Measurements from ENCODE around the gene CAPN7.

Gene CAPN7

DNA sequence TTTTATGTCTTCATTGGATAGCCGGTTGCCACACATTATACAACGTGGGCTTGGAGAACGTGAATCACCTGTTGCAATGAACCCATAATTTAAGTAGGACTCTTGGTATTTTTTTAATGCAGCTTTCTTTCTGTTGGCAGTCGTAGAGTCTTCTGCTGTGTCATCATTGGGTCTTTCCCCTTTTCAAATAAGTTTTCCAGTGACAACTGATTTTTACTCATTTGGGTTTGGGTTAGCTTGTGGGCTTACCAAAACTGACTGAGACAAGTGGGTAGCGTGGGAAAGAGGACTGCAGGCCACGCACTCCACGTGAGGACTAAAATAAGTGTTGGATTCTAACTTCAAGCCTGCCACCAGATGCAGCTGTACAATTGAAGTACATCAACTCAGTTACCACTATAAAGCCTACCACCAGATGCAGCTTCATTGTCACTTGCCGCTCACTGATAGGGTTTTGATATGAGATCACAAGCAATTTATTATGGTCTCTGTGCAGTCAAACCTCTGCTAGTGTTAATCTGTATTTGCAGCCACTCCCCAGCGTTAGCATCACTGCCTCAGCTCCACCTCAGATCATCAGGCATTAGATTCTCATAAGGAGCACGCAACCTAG, 6.4 kb upstream of the CAPN7 start:
- DNase-seq (ENCODE audit: low read depth in 2 of 2), result no peak

DNA sequence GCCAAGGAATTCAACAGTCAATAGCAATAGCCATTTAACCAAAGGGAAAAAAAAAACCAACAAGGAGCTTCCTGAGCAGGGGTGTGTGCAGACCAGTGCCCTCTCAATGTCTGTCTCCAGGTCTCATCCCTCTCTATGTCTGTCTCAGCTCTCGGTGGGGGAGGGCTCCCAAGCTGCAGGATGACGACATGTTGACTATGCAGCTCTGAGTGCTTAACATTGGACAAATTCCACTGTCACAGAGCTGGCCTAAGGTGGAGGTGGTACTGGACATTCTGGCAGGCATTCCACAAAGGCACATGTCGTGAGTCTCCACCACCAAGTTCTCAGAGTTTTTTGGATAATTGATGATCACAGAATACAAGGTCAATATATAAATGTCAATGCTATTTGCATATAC, 2.0 kb upstream of the CAPN7 start:
- no peak for DNase-seq (ENCODE audit: low read depth in 2 of 2)

DNA sequence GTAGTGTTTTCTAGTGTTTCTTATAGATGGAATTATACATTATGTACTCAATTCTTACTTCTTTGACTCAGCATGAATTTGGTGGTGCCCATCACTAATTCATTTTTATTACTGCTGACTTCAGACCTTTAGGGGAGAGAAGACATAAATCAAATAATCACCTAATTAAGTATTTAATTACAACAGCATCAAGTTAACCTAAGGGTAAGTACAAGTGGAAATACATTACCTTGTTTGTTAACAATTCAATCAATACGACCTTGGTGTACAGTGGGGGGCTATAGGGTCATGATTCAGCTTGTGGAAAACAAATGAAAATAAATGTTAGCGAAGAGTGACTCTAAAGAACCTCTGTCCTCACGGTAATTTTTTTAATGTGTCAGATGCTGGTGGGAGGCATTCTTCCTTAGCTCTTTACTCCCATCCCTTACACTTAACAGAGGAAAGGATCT, 538 bp upstream of the CAPN7 start:
- DNase-seq (ENCODE audit: low read depth in 2 of 2), result no peak

DNA sequence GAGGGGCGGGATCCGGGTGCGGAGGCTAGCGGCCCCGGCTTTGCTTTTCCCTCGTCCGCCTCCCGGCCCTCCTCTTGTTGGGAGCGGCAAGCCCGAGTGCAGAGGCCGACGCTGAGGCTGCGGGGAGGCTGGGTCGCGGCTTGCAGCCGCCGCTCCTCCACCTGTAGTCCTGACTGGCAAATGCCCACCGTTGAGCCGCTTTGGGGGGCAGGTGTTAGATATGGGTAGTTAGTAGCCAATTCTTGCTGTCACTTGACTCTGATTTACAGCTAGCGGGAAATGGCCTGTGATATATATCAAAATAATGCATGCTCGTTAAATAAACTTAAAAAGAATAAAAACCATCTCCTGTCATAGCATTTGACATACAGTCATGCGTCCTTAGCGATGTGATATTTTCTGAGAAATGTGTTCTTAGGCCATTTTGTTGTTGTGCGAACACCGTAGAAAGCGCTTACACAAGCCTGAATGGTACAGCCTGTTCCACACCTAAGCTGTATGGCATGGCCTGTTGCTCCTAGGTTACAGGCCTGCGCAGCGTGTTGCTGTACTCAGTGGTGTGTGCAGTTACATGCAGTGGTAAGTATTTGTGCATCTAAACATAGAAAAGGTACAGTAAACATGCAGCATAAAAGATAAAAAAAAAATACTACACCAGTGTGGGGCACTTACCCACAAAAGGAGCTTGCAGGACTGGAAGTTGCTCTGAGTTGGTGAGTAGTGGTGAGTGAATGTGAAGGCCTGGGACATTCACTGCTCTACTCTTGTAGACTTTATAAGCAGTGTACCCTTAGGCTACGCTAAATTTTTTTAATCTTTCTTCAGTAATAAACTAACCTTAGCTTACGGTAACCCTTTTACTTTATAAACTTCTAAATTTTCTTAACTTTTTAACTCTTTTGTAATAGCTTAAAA, 873 bp downstream of the CAPN7 start:
- peak in 1 of 2 donors; percentile 23 for DNase-seq (ENCODE audit: low read depth in 2 of 2)

DNA sequence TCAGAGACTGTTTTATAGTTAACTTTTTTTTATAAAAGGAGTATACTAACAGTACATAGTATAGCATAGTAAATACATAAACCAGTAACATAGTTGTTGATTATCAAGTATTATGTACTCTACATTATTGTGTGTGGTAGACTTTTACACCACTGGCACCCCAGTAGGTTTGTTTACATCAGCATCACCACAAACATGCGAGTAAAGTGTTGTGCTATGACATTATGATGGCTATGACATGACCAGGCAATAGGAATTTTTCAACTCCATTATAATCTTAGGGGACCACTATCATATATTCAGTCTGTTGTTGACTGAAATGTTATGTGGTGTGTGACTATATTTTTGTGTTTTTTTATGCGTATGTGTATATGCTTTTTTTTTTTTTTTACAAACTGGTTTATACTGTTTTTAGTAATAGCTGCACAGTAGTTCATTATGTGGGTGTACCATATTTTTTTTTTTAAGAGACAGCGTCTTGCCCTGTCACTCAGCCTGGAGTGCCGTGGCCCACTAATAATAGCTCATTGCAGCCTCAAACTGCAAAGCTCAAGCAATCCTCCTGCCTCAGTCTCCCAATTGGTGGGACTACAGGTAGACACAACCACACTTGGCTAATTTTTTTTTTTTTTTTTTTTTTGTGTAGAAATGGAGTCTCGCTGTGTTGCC, 1.9 kb downstream of the CAPN7 start:
- DNase-seq (ENCODE audit: low read depth in 2 of 2), result no peak

DNA sequence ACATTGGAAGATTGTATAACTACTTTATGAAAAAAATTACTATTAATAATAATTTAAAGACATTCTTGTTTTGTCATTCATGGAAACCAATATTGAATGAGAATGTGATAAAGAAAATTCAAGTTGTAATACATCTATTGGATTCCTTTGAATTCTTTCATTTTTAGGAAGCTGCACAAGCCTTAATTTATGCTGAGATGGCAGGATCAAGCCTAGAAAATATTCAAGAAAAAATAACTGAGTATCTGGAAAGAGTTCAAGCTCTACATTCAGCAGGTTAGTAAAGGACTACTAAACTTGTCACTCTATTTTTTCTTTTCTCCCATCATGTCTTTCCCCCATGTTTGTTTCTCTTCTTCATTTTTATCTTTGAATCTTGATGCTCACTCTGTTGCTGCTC, 5.9 kb downstream of the CAPN7 start:
- no peak for DNase-seq (ENCODE audit: low read depth in 2 of 2)

DNA sequence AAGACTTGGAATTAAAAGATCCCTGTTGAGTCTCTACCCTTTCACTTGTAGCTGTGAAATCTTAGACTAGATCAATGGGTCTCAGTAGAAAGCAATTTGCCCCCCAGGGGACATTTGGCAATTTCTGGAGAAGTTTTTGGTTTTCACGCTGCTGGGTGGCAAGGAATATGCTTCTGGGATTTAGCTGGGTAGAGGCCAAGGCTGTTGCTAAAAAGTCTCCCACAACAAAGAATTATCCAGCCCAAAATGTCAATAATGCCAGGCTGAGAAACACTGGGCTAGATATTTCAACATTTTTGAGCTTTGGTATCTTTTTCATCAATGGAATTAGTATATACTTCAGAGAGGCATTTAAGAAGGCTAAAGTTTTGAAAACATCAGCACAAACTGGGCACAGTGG, 8.7 kb downstream of the CAPN7 start:
- no peak for DNase-seq (ENCODE audit: low read depth in 2 of 2)

DNA sequence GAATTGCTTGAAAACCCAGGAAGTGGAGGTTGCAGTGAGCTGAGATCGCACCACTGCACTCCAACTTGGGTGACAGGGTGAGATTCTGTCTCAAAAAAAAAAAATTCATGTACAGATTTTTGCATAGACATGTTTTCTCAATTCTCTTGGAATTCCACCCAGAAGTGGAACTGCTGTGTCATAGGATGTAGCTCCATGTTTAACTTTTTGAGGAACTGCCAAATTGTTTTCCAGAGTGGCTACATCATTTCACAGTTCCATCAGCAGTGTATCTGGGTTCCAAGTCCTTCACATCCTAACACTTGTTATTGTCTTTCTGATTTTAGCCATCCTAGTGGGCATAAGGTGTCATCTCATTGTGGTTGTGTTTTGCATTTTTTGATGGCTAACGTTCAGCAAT, 9.9 kb downstream of the CAPN7 start:
- DNase-seq (ENCODE audit: low read depth in 2 of 2), result no peak

DNA sequence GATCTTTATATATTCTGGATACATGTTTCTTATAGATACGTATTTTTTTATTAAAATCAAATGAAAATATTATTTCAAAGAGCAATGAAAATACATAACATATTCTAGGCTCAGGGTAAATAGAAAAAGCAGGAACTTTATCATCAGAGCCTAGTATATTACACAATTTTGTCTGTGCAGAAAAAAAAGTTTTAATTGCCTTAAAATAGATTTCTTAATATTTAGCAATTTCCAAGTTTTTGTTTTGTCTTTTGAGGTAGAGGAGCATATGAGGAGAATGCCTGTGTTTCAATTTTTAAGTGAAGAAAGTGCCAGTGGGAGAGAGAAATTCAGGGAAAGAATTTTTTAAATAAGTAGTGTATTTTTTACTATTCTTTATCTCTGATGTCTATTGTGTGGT, 10.5 kb downstream of the CAPN7 start:
- no peak for DNase-seq (ENCODE audit: low read depth in 2 of 2)

DNA sequence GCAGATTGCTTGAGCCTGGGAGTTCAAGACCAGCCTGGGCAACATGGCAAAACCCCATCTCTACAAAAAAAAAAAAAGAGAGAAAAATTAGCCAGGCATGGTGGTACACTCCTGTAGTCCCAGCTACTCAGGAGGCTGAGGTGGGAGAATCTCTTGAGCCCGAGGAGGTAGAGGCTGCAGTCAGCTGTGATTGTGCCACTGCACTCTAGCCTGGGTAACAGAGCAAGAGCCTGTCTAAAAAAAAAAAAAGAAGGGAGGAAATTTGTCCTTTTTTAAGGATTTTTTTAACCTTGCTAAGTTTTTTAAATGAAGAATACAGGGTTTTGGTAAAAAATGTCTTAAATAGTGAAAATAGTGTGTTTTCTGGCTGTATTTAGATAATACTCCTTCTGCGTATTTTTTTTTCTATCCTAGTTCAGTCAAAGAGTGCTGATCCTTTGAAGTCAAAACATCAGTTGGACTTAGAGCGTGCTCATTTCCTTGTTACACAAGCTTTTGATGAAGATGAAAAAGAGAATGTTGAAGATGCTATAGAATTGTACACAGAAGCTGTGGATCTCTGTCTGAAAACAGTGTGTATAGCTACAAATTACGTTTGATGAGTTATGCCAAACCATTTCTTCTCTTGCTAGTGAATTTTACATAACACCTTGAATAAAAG, 11.1 kb downstream of the CAPN7 start:
- DNase-seq (ENCODE audit: low read depth in 2 of 2), result no peak

DNA sequence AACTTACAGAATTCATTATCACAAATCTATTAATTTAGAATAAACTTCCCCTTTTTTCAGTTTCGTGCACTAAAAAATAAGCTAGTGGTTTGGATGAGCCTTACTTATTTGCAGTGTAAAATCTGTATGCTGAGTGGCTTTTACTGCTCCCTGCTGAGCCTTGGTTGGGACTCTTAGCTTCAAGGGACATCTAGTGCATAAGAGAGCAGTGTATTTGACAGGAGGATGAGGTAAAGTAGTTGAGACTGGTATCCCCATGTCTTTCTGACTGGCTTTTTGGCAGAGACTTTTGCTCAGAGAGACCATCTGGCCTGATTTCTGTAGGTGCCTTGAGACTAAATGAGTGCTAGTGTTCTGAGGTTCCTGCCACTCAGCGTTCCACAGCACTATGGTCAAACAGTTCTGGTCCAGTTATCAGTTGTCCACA, 11.8 kb downstream of the CAPN7 start:
- DNase-seq (ENCODE audit: low read depth in 2 of 2), result no peak

DNA sequence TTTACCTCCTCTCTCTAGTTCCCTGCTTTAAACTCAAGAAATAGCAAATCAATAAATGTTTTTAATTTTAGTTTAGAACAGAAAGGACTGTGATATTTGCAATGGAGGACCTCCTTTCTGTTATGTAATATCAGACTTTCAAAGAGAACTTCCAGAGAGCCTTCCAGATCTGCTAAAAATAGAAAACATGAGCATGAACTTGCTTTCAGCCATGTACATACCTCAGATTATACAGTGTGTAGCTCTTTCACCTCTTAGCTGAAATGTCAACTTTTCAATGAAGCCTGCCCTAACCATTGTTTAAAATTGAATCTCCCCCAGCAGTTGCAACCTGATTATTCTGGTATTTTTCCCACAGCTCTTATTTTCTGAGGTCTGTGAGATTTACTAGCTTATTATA, 12.6 kb downstream of the CAPN7 start:
- no peak for DNase-seq (ENCODE audit: low read depth in 2 of 2)

DNA sequence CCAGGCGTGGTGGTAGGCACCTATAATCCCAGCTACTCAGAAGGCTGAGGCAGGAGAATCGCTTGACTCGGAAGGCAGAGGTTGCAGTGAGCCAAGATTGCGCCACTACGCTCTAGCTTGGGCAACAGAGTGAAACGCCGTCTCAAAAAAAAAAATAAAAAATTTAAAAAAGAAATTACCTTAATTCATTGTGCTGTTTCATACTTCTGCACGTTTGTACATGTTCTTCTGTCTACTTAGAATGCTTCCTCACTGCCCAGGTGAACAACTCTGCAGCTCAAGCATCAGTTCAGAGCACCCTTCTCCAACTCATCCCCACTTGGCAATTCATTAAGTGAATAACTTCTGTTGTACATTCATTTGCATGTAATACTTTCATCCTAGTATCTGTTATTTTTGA, 14.0 kb downstream of the CAPN7 start:
- no peak for DNase-seq (ENCODE audit: low read depth in 2 of 2)

DNA sequence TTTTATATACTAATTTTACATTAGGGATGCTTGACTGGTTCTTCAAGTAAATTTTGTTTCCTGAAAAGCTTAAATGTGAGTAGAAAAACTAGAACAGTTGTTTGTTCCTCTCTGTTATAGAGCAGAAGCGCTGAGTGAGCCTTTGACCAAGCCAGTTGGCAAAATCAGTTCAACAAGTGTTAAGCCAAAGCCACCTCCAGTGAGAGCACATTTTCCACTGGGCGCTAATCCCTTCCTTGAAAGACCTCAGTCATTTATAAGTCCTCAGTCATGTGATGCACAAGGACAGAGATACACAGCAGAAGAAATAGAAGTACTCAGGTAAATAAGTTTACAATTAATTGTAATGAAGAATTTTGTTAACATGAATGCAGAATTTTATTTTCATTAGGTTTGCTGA, 14.6 kb downstream of the CAPN7 start:
- no peak for DNase-seq (ENCODE audit: low read depth in 2 of 2)

DNA sequence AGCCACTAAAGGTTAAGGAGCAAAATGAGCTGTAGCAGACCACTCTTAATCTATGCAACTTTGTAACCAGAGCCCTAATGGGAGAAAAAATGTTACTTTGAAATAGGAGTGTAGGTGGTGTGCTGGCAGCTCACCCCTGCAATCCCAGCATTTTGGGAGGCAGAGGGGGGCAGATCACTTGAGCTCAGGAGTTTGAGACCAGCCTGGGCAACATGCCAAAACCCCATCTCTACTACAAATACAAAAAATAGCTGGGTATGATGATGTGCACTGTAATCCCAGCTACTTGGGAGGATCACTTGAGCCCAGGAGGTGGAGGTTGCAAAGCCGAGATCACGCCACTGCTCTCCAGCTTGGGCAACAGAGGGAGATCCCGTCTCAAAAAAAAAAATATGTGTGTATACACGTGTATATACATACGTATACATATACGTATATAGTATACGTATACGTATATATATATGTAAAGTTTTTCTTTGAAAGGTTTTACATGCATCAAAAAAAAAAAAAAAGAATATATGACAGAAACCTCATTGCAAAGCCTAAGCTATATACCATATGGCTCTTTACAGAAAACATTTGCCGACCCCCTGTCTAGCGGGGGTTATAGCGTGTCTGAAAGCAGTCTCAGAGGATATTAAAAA, 15.7 kb downstream of the CAPN7 start:
- no peak for DNase-seq (ENCODE audit: low read depth in 2 of 2)

DNA sequence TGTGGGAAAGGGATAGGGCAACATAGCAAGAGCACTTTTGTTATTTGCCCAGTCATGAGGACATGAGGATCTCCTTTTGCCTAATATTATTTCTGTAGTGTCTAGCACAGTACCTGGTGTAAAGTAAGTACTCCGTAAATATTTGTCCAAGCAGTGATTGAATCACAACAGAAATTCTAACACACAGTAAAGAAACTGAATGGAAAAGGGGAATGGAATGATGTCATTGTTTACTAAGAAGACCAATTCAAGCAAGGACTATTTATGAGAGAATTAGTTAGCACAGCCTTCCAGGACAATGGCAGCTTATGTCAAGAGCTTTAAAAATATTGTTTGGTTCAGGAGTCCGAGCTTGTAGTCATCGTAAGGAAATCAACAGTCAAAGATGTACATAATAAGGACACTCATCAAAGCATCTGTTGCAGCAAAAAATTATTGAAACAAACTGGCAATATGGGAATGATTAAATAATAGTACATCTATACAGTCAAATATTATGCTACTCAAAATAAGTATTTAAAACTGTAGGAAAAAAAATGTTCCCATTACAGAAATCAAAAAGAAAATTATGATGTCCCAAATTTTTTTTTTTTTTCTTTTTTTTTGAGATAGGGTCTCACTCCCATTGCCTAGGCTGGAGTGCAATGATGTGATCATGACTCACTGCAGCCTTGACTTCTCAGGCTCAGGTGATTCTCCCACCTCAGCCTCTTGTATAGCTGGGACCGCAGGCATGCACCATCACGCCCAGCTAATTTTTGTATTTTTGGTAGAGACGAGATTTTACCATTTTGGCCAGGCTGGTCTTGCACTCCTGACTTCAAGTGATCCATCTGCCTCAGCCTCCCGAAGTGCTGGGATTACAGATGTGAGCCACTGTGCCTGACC, 17.9 kb downstream of the CAPN7 start:
- DNase-seq (ENCODE audit: low read depth in 2 of 2), result no peak

DNA sequence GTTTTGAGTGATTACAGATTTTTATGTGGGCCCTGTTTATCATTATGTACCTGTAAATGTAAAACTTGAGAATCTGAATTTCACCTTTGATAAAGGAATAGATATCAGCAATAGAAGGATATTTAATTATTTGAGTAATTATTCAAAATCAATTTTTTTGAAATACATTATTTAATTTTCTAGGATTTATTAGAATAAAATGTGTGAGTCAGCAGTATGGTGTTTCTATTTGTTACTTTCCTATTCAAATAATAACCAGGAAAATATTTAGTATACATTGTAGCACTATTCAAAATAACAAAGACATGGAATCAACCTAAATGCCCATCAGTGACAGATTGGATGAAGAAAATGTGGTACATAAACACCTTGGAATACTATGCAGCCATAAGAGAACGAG, 22.1 kb downstream of the CAPN7 start:
- DNase-seq (ENCODE audit: low read depth in 2 of 2), result no peak

DNA sequence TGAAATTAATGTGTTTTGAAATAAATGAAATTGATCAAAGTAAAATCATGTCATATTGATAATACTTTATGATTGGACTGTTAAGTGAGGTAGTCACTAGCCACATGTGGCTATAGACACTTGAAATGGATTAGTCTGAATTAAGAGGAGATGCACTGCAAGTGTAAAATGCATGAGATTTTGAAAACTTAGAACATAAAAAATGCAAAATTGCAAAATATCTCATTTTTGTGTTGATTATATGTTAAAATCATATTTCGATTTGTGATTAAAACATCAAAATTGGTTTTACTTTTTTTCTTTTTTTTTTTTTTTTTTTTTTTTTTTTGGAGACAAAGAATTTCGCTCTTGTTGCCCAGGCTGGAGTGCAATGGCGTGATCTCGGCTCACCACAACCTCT, 23.2 kb downstream of the CAPN7 start:
- DNase-seq (ENCODE audit: low read depth in 2 of 2), result no peak

DNA sequence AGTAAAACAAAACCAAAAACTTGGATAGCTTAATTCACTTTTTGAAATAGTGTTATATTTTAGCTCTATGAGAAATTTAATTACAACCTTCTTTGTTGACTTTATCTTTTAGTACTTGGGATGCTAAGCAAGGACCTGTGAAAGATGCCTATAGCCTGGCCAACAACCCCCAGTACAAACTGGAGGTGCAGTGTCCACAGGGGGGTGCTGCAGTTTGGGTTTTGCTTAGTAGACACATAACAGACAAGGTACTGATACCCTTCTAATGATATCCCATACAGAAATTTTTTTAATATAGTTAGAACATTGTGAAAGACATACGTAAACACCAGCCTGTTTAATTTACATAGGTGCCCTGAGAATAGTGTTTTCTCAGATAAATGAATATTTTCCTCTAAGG, 35.3 kb downstream of the CAPN7 start:
- DNase-seq (ENCODE audit: low read depth in 2 of 2), result peak in 1 of 2 donors; percentile 34

DNA sequence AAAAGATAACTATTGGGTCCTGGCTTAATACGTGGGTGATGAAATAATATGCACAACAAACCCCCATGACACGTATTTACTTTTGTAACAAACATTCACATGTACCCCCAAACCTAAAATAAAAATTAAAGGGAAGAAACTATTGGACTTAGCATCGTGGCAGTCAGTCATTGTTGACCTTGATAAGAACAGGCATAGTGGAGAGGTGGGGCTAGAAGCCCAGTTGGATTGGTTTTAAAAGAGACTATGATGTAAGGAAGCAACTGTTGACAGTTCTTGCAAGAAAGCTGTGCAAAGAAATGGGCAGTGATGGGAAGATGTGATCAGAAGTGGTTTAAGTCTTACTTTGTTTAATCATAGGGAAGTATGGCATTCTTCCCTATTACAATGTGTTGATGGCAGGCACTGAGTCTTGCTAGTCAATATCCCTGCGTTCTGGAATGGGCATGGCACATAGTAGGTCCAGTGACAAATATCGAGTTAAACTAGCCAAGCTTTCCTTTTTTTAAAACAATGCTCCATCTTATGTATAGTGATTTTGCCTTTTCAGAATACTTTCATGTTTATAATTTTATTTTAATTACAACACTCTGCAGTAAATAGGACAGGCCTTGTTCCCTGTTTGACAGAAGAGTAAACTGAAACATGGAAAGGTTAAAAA, 37.9 kb downstream of the CAPN7 start:
- DNase-seq (ENCODE audit: low read depth in 2 of 2), result no peak

Data from stimulated activated CD8-positive, alpha-beta memory T cell treated with anti-CD3 and anti-CD28 coated beads, Interleukin-2, amount 100 ng/mL, for 48 hours (primary cell).